HG03558 (cell line): ENCODE measurements around the gene COMMD9.

Experiments
- ATAC-seq: cut with Tn5 transposase; IDR thresholded peaks from one replicate; pipeline ENCODE4 v1.9.1; 2021; ENCODE audit warnings: moderate number of reproducible peaks; ENCODE audit not compliant: unreplicated experiment; ENCODE audit errors: extremely low read depth

COMMD9 gene

DNA sequence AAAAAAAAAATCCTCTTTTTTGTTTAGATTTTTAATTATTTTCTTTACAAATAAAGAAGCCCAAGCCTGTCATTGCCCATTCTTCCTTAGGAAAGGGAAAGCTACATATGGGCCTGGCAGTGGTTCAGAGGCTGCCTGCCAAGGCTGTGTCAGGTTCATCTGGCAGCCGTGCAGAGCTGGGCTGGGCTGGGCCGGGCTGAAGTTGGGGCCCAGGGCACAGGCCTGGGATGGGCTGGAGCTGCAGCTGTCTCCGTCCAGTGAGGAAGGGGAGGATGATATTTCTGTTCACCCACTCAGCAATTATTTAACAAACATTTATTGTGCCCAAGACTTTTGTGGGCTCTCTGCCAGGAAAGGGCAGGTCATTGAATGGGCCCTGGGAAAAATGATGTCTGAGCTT is 11.4 kb upstream of the COMMD9 start:
- ATAC-seq, result no peak

DNA sequence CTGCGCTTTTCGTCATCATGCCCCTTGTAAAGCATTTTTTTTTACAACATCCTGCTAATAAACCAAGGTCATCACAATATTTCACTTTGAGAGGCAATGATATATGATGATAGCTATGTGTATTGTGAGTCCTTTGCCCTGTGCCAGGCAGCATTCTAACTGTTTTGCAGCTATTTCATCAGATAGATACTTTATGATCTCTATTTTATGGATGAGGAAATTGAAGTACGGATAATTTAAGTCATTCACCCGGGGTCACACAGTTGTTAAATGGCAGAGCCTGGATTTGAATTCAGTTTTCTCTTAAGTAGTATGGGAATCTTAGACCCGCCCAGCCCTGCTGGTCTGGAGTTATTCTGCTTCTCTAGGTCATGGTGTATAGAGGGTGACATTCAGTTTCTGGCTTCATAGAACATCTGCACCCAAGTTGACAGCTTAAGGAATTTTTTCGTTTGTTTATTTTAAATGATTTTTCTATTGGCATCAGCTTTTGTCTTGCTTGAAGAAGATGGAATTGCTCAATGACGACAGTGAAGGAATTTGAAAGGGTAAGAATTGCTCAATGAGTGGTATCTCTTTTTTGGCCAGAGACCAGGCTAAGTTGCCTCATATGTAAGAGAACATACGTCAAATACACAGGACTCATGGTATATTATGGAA is 7.8 kb upstream of the COMMD9 start:
- ATAC-seq, result no peak

DNA sequence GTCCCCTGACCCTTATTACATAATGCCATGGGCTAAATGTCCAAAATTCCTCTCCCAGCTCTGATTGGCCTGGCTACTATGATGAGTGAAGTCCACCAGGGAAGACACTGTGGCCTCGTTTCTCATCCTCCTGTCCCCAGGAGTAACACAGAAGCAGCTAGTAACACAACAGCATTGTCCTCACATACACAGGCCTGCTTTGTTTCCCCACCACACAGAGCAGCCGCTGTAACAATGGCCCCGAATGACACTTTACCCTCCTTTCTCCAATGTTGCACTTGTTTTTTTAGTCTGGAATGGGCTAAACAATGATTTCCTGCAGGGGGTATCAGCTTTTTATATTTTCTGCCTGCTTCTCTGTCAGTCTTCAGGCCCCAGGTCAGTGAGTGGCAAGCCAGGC is 6.7 kb upstream of the COMMD9 start, which contains the start of gene PRR5L:
TSS of gene PRR5L (plus strand) at position 363 of the 400 bp plus-strand sequence. CDS start 104,834 bp downstream, outside the sequence.
- no peak for ATAC-seq

DNA sequence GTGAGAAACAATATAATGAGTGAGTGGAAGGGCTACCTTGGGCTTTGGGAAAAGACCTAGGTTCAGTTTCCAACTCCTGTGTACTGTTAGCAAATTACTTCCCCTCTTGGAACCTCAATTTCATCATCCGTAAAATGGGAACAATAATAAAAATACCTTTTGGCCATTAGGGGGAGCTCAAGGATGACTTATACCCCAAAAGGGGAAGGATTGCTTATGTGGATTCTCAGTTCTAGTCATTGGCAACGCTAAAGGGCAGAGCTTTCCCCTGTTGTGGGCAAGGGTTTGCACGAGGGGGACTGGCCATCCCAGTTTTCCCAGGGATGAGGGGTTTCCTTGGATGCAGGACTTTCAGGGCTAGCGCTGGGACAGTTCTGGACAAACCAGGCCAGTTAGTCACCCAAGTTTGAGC is 3.1 kb upstream of the COMMD9 start:
- ATAC-seq, result no peak

GRCh38 chr11:36288442-36289225 is 590 bp downstream of the COMMD9 start:
- ATAC-seq, result no peak

- no peak for ATAC-seq
These were observed 6.3 kb downstream of the COMMD9 start for GRCh38 chr11:36282926-36283325.

GRCh38 chr11:36281850-36282249 is 7.4 kb downstream of the COMMD9 start:
- ATAC-seq, result no peak

DNA sequence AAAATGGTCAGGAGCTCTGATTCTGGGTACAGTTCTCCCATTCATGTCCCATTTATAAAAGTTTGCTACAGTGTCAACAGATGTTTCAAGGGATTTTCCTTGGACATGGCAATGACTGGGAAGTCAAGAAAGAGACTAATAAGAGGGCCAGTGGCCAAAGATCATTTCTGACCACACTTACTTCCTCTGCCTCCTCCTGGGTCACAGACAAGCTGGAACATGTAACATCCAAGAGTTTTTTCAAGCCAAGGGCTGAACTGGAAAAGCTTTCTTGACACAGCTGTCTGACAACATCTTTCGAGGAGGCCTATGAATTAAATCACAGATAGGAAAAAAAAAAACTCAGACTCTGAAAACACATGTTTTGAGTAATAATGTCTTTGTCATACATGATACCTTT is 8.7 kb downstream of the COMMD9 start:
- no peak for ATAC-seq

DNA sequence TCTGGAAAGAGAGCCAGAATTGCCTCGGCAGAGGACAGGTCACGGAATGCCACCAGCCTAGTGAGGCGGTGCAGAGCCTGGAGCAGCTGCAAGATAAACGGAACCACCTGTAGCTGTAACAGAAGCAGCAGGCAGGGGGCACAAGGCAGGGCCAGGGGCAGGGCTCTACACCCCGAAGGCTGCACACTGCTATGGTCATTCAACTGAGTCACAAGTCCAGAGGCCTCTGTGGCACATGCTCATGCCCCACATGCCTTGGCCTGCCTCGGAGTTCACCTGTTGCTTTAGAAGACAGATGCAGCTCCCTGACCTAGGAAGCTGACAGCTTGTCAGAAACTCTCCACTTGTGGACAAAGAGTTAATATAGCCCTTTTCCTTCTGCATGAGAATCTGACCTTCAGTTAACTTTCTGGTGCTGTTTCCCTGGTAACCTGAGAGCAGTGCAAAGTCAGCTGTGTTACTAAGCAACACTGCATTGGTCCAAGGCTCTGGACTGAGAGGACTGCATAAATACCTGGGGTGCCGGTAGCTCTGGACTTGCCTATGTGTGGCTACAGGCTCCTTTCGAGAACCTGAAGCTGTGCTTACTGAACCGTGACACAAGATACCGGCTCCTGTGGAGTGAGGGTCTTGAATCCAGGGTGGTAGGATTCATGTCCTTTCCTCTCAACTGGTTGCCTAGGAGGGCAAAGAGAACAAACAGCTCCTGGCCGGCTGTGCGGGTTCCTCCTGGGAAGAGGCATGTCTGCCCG is 10.5 kb downstream of the COMMD9 start:
- no peak for ATAC-seq

DNA sequence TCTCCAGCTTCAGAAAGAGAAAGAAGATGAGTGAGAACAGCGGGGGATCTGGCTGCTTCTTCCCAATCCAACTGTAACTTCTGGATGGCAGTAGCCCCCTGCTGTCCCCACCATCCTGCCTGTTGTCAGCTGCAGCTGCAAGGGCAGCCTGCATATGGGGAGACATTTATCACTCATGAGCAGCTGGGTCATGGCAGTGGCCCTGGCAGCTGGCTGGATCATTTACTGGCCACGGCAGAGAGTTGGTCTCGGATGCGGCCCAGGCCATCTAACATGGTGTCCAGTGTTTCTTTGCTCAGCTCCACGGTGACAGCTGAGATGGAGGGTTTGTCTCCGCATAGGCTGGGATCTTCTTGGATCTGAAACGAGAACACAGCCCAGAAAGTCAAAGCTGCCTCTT is 14.8 kb downstream of the COMMD9 start:
- ATAC-seq, result no peak

- ATAC-seq, result no peak
These were observed 16.1 kb downstream of the COMMD9 start for GRCh38 chr11:36273110-36273509.

DNA sequence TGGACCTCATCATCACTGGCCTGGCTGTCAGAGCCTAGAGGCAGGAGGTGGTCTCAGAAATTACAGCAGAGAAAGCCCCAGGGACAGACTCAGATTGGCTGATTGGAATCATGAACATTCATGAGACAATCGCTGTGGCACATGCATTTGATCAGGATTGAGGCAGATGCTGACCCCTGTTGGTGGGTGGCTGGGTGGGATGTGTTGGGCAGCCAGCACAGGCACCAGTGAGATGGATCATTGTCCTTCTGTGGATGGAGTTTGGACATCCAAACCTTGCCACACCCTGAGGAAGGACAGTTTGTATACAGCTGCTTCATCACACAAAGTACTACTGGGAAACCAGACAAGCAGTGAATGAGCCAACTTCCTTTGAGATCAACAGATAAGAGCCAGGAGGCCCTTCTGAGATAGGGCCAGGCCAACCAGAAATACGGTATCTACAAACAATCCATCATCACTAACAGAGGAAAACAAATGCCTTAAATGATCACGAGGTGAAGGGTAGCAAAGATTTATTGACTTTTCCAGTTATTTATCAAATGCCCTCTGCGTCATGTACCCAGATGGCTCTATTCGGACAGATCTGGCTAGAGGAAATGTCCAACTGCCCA is 17.3 kb downstream of the COMMD9 start:
- no peak for ATAC-seq

DNA sequence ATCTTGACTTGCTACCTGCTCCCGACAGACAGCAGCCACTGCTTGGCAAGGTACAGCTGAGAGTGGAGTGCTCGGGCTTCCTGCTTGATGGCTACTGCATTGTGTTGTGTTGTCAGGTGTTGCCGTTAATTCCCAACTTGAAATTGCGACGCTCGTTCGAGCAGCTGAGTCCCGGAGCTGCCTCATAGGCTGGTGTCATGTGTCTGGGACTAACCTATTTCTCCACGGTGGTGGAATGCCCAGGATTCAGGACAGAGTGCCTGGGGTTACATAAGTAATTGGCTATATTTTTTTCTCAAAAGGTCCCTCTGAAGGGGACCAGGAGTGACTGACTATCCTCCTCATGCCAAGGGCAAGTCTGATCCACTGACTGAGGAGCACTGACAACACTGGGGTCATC is 18.5 kb downstream of the COMMD9 start:
- no peak for ATAC-seq

GRCh38 chr11:36268337-36268985 is 20.8 kb downstream of the COMMD9 start:
- no peak for ATAC-seq

GRCh38 chr11:36266767-36267166 is 22.5 kb downstream of the COMMD9 start:
- ATAC-seq, result no peak

DNA sequence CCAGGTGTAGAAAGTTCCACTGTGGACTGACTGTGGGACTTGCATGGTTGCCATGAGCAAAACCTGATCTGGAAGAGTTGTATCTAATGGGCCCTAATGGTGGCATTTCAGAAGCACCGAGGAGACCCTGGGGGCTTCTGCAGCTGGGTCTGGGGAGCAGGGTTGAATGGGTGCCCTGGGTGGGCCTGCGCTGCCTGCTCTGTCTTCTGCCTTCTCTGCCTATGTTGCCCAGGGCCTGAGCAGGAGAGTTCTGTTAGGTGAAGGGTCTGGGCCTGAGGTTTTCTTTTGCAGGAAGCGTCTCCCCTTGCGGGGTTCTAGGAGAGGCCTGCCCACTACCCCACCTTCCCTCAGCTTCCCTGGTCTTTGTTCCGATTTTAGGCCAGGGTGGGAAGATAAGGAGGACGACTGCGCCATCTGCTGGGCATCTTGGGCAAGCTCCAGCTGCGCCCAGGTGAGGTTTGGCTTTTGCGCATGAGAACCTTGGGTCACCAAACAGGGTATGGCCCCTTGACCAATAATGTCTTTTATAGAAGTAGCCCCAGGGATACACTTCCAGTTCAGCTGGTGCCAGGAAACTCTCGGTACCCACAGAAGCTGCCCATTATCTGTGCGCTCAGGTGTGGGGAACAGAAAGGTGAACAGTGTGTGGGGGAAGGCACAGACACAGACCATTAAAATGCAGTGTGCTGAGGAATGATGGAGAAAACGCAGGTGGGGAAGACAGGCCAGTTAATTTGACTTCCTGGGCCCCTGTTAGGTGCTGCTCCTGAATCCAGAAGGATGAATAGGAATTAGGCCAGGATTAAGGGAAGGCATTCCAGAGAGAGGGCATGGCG is 23.2 kb downstream of the COMMD9 start:
- no peak for ATAC-seq

DNA sequence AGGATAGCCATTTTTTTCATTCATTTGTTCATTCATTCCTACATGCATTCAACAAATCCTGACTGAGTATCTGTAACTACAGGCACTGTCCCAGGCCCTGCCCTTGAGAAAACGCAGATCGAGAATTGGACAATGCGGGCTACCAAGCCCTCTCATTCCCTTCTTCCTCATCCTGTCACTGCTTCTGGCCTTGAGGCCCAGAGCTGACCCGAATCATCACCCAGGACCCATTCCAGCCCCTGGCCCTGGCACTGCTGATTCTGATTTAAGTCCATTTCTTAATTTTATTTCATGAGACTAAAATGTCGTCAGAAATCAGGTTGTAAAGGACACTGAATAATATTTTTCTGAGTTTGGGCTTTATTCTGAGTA is 24.3 kb downstream of the COMMD9 start:
- ATAC-seq, result no peak

GRCh38 chr11:36264011-36264972 is 24.9 kb downstream of the COMMD9 start:
- no peak for ATAC-seq
